Caco-2 (cell line): ENCODE results near the gene LEFTY2. TPM values are rescaled to one million over a fixed set of nuclear protein-coding genes. Genes with fewer than 3 reads are reported as not detected.

Source experiments
- BruUV-seq: library from RNA; stranded (reverse); fragments of 400-500 nt; replicated peaks from 2 replicates; lab custom pipeline; 2021; lab: Mats Ljungman, UMichigan
- CTCF ChIA-PET: fragments of 300-600 bp; sonication (Branson Sonifier 250); formaldehyde crosslinking; loops from one replicate; lab custom pipeline; 2022; ENCODE audit warnings: antibody characterized with exemption; lab: Charles Lee
- POLR2A ChIA-PET: fragments of 300-600 bp; sonication (Branson Sonifier 250); formaldehyde crosslinking; loops from one replicate; lab custom pipeline; 2022; ENCODE audit warnings: antibody characterized with exemption; lab: Charles Lee
- DNase-seq, 2 experiments: peaks; one replicate each; pipeline versions ENCODE4 v3.0.0 to v3.0.0-alpha.2; 2020 to 2022
- H3K27me3 ChIP-seq: replicated peaks from 2 replicates; pipeline ENCODE4 v1.6.0; 2011; ENCODE audit warnings: low read length; ENCODE audit not compliant: control insufficient read depth, insufficient read depth
- H3K36me3 ChIP-seq: 2 replicates; pipeline ENCODE4 v1.5.1; 2011; ENCODE audit warnings: low read length; ENCODE audit not compliant: control insufficient read depth, insufficient read depth
- H3K4me1 ChIP-seq: fragments of 250-450 bp; sonication (Bioruptor Pico); 2 replicates; pipeline ENCODE4 v1.5.1; 2020; ENCODE audit warnings: mild to moderate bottlenecking
- H3K4me3 ChIP-seq: 2 replicates; pipeline ENCODE4 v1.5.1; 2011; ENCODE audit warnings: low read depth, mild to moderate bottlenecking, control low read depth, low read length
- H3K9me3 ChIP-seq: fragments of 250-450 bp; sonication (Bioruptor Pico); 2 replicates; pipeline ENCODE4 v1.5.1; 2020; ENCODE audit warnings: mild to moderate bottlenecking, moderate library complexity
- H3K27ac Mint-ChIP-seq: one replicate; pipeline ENCODE4 v1.8.0; 2022; ENCODE audit warnings: mixed read lengths; ENCODE audit not compliant: unreplicated experiment
- H3K27me3 Mint-ChIP-seq: one replicate; pipeline ENCODE4 v1.8.0; 2022; ENCODE audit warnings: mixed read lengths; ENCODE audit not compliant: insufficient read depth, unreplicated experiment
- H3K36me3 Mint-ChIP-seq: one replicate; pipeline ENCODE4 v1.8.0; 2022; ENCODE audit warnings: mild to moderate bottlenecking, mixed read lengths; ENCODE audit not compliant: insufficient read depth, unreplicated experiment
- H3K4me1 Mint-ChIP-seq: one replicate; pipeline ENCODE4 v1.8.0; 2022; ENCODE audit warnings: low read depth, mixed read lengths; ENCODE audit not compliant: unreplicated experiment
- H3K4me3 Mint-ChIP-seq: one replicate; pipeline ENCODE4 v1.8.0; 2022; ENCODE audit warnings: mild to moderate bottlenecking, moderate library complexity, mixed read lengths; ENCODE audit not compliant: unreplicated experiment
- H3K9me3 Mint-ChIP-seq: one replicate; pipeline ENCODE4 v1.8.0; 2022; ENCODE audit warnings: mixed read lengths; ENCODE audit not compliant: unreplicated experiment
- intact Hi-C: fragments of 100-400 bp; cut with micrococcal nuclease; formaldehyde crosslinking; loops from one replicate; pipeline ENCODE4 v1.10.0; 2022; ENCODE audit not compliant: unreplicated experiment
- total RNA-seq: library from RNA; stranded (reverse); gene quantifications from 2 replicates; pipeline ENCODE4 v1.2.3, GENCODE V29; 2022
- TF ChIP-seq, protein P1 (sequence below), 2 experiments: fragments of 200-600 bp in 1 of 2; IDR thresholded peaks; 1 replicate in 1 of 2; 2 replicates in 1 of 2; pipeline versions ENCODE4 v1.5.1 to v1.8.0; 2011 to 2022; ENCODE audit warnings: antibody characterized with exemption in 1 of 2, control low read depth in 1 of 2, inconsistent platforms in 1 of 2, low read depth in 1 of 2, low read length in 1 of 2, mild to moderate bottlenecking in 1 of 2, moderate library complexity in 1 of 2; ENCODE audit not compliant: insufficient read depth in 1 of 2, severe bottlenecking in 1 of 2, unreplicated experiment in 1 of 2

Gene LEFTY2
- total RNA-seq, 1 experiment from 2014 or later = not detected

DNA sequence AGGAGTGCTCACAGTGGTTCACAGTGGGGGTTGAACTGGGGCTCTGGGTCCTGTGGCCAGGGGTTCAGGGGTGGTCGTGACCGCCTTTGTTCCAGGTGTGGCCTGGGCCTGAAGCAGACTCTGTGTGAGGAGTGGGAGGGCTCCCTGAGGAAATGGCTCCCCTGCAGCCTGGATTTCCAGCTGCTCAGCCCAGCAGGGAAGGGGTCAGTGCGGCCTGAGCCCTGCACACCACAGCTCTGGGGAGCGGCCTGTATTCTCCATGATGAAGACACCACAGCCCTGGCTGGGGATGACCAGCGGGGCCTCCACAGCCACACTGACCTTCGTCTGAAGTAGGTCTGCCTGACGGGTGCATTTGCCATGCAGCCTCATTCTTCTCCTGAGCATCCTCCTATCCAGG is 33.7 kb downstream of the LEFTY2 start:
- TF ChIP-seq, protein P1, sequence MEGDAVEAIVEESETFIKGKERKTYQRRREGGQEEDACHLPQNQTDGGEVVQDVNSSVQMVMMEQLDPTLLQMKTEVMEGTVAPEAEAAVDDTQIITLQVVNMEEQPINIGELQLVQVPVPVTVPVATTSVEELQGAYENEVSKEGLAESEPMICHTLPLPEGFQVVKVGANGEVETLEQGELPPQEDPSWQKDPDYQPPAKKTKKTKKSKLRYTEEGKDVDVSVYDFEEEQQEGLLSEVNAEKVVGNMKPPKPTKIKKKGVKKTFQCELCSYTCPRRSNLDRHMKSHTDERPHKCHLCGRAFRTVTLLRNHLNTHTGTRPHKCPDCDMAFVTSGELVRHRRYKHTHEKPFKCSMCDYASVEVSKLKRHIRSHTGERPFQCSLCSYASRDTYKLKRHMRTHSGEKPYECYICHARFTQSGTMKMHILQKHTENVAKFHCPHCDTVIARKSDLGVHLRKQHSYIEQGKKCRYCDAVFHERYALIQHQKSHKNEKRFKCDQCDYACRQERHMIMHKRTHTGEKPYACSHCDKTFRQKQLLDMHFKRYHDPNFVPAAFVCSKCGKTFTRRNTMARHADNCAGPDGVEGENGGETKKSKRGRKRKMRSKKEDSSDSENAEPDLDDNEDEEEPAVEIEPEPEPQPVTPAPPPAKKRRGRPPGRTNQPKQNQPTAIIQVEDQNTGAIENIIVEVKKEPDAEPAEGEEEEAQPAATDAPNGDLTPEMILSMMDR (IDR thresholded peaks at IDR 0.05; ENCODE audit: insufficient read depth in 1 of 2, low read depth in 1 of 2, low read length in 1 of 2, severe bottlenecking in 1 of 2, unreplicated experiment in 1 of 2) = no peak
- Mint-ChIP-seq H3K9me3 (no peaks in the 10 kb centered on the region), H3K4me3 (no peak overlapping the region), H3K27ac (no peak overlapping the region), H3K4me1 (peaks cover 5% of the 10 kb centered on the region), H3K27me3 (no peaks in the 10 kb centered on the region), H3K36me3 (no peaks in the 10 kb centered on the region)
- ChIA-PET CTCF (interaction anchor here (1.2 kb wide), 1 partner anchor 29 kb away, joined by 4 read pairs; no protein-coding TSS in a partner anchor), POLR2A (no interaction called here)
- intact Hi-C loops = no loop called here
- Histone ChIP-seq H3K4me1 (no peaks in the 10 kb centered on the region), H3K36me3 (no peaks in the 10 kb centered on the region), H3K9me3 (no peaks in the 10 kb centered on the region), H3K4me3 (no peak overlapping the region), H3K27me3 (no peaks in the 10 kb centered on the region)
- no TSS peak for BruUV-seq
- DNase-seq = no peak

- Histone ChIP-seq H3K4me3 (no peak overlapping the region), H3K36me3 (no peaks in the 10 kb centered on the region), H3K4me1 (no peaks in the 10 kb centered on the region), H3K27me3 (no peaks in the 10 kb centered on the region), H3K9me3 (no peaks in the 10 kb centered on the region)
- CTCF ChIA-PET = interaction anchor here (1.2 kb wide), 1 partner anchor 28 kb away, joined by 4 read pairs; no protein-coding TSS in a partner anchor
- TF ChIP-seq, protein P1 (IDR thresholded peaks at IDR 0.05; ENCODE audit: insufficient read depth in 1 of 2, low read depth in 1 of 2, low read length in 1 of 2, severe bottlenecking in 1 of 2, unreplicated experiment in 1 of 2) = no peak
- no peaks in the 10 kb centered on the region for H3K36me3 Mint-ChIP-seq
- POLR2A ChIA-PET = no interaction called here
- no TSS peak for BruUV-seq
- peaks cover 5% of the 10 kb centered on the region for H3K4me1 Mint-ChIP-seq
- no peak overlapping the region for H3K27ac Mint-ChIP-seq
- H3K27me3 Mint-ChIP-seq = no peaks in the 10 kb centered on the region
- no peaks in the 10 kb centered on the region for H3K9me3 Mint-ChIP-seq
- no peak for DNase-seq
- no peak overlapping the region for H3K4me3 Mint-ChIP-seq
- intact Hi-C loops = no loop called here
Measured at GRCh38 chr1:225906467-225906866, 34.6 kb downstream of the LEFTY2 start.

GRCh38 chr1:225903623-225904022 is 37.4 kb downstream of the LEFTY2 start:
- Mint-ChIP-seq H3K36me3 (no peaks in the 10 kb centered on the region), H3K4me3 (no peak overlapping the region), H3K27me3 (no peaks in the 10 kb centered on the region), H3K9me3 (no peaks in the 10 kb centered on the region), H3K27ac (no peak overlapping the region), H3K4me1 (no peaks in the 10 kb centered on the region)
- ChIA-PET POLR2A (no interaction called here), CTCF (no interaction called here)
- no peaks in the 10 kb centered on the region for H3K9me3 ChIP-seq
- no peaks in the 10 kb centered on the region for H3K36me3 ChIP-seq
- no peaks in the 10 kb centered on the region for H3K4me1 ChIP-seq
- no peak for DNase-seq
- BruUV-seq = no TSS peak
- TF ChIP-seq, protein P1 (IDR thresholded peaks at IDR 0.05; ENCODE audit: insufficient read depth in 1 of 2, low read depth in 1 of 2, low read length in 1 of 2, severe bottlenecking in 1 of 2, unreplicated experiment in 1 of 2) = no peak
- H3K4me3 ChIP-seq = no peak overlapping the region
- H3K27me3 ChIP-seq = no peaks in the 10 kb centered on the region
- intact Hi-C loops = no loop called here
